GM12865 (cell line): Measurements from ENCODE around the gene BCL7A.

Source experiments
- DNase-seq: peaks from one replicate; pipeline ENCODE4 v3.0.0; 2010; ENCODE audit warnings: low read depth
- H3K4me3 ChIP-seq: 2 replicates; pipeline ENCODE4 v1.5.1; 2011; ENCODE audit warnings: mild to moderate bottlenecking, low read depth, low read length, control low read depth
- CTCF ChIP-seq: IDR thresholded peaks from 2 replicates; pipeline ENCODE4 v1.5.1; 2011; ENCODE audit warnings: low read length, control low read depth, low read depth, inconsistent platforms; ENCODE audit not compliant: insufficient read depth; ENCODE audit errors: missing control alignments

Gene BCL7A

DNA sequence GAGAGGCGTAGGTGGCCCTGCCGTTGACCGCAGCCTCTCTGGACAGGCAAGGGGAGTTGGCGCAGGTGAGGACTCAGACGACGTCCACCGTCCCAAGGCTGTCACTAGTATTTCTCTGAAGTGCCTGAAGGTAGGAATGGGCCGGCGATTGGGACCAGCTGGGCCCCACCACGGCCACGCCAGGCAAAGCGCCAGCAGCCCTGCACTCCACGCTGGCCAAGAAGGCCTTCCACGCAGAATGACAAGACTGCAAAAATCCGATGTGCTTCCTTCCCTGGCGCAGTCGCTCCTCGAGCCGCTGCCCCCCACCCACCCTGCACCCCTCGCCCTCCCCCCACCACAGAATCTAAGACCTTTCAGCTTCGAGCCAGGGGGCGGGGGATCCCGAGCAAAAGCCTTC, 39.6 kb downstream of the BCL7A start:
- no peak for TF ChIP-seq CTCF
- no peak overlapping the region for H3K4me3 ChIP-seq
- DNase-seq, result no peak

- no peak overlapping the region for H3K4me3 ChIP-seq
- no peak for TF ChIP-seq CTCF
- no peak for DNase-seq
Observed at GRCh38 chr12:122062832-122063693, 41.4 kb downstream of the BCL7A start.

DNA sequence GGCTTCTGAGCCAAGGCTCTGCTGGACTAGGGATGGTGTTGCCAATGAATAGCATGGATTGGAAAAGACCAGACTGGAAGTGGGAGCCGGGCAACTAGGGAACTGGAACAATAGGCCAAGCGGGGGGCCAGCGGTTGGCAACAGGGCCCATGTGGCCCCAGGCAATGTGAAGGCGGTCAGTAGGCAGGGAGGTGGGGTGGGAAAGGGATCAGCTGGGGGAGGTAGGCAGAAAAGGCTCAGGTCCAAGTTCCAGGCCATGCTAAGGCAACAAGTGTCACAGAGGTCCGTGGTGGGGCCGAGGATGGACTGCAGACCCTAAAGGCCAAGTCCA, 42.0 kb downstream of the BCL7A start:
- no peak for DNase-seq
- TF ChIP-seq CTCF, result no peak
- H3K4me3 ChIP-seq, result no peak overlapping the region

DNA sequence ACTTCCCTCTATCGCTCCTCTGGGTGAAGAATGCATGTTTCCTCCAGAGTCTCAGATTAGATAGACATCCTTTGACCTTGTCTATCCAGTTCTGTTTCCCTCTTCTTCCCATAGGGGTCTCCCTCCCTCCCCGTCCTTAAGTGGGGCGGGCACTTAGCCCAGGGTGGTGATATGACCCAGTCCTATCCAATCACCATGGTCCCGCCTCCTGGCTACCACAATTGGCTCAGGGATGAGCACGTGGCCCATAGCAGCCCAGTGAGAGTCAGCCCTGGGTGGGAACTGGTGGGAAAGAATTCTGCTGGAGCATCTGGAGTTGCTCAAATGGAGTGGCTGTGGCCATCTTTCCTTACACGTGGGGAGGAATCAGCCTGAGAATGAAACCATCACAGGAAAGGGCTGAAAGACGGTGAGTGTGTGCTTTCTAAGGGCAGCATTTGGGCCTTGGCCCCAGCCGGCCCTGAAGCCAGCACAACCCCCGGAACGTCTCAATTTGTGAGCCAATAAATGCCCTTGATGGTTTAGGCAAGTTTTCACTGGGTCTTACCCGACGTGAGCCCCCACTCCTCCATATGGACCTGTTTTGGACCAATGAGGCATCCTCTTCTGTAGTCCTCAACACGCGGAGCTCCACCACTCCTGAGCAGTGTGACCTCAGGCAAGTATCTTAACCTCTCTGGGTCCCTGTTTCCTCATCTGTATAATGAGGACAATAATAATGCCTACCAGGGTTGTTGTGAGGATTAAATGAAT, 42.5 kb downstream of the BCL7A start:
- H3K4me3 ChIP-seq, result no peak overlapping the region
- peak; percentile 61 for DNase-seq
- TF ChIP-seq CTCF, result peak; percentile 18

DNA sequence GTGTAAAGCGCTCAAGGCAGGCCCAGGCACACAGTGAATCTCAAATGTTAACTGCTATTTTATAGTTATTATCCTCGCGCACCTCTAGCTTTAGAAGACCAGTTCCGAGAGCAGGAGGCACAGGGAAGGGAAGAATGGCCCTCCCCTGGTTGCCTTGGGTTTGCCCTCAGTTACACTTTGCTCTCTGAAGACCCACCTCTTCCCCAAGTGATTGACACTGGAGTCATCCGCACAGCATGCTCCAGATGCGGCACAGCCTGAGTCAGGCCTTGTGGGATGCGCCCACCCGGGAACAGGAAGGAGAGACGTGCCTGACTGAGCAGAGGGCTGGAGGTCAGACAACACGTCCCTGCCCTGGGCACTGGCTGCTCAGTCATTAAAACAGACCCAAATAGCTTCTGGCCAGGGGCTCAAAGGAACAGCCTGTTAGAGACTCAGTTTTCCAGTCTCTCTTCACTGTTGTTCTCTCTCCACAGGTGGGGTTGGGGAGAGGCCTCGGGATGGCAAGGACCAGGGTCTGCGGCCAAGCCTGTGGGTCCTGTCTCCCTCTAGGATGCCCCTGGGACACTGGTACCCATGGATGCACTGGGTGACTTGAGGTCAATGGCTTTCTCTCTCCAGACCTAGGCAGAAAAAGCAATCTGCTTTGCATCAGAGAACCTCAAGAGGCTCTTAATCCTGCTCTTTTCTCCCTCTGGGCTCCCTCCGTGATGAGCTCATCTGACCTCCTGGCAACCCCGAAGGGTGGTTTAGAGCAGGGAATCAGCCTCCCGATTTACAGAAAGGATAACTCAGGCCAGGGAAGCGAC, 43.3 kb downstream of the BCL7A start:
- DNase-seq, result no peak
- no peak for TF ChIP-seq CTCF
- no peak overlapping the region for H3K4me3 ChIP-seq

GRCh38 chr12:122067548-122067947, 45.9 kb downstream of the BCL7A start:
- no peak for TF ChIP-seq CTCF
- no peak for DNase-seq
- no peak overlapping the region for H3K4me3 ChIP-seq
